Upper lobe of left lung (tissue), 4 donors: Measurements from ENCODE around the gene LGALS7.

Source experiments
- POLR2A ChIP-seq, 4 donors: fragments of 450-650 bp; IDR thresholded peaks; one replicate each; pipeline ENCODE4 v1.5.1; 2016 to 2017; ENCODE audit warnings: antibody characterized with exemption in 4 of 4, mild to moderate bottlenecking in 2 of 4
- TF ChIP-seq, protein P1 (sequence below), 6 experiments: fragments of 450-650 bp in 4 of 6; fragments of 200-600 bp in 2 of 6; sonication (generic) in 2 of 6; IDR thresholded peaks; one replicate each; pipeline ENCODE4 v1.5.1; 2016 to 2019; ENCODE audit warnings: antibody characterized with exemption in 6 of 6

DNA sequence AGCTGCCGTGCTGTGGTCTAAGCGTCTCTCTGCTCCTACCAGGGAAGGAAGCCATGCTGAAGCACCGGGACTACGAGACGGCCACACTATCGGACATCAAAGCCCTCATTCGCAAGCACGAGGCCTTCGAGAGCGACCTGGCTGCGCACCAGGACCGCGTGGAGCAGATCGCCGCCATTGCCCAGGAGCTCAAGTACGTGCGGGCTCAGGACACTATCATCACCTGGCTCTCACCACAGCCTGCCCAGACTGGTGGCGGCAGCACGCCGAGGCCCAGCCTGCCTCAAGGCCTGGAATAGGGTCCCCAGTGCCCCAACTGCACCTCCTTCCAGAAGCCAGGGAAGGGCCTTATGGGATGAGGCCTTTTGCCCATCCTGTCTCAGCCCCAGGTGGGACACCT is 51.8 kb downstream of the LGALS7 start:
- TF ChIP-seq POLR2A (IDR thresholded peaks at IDR 0.05), result no peak
- TF ChIP-seq, protein P1, sequence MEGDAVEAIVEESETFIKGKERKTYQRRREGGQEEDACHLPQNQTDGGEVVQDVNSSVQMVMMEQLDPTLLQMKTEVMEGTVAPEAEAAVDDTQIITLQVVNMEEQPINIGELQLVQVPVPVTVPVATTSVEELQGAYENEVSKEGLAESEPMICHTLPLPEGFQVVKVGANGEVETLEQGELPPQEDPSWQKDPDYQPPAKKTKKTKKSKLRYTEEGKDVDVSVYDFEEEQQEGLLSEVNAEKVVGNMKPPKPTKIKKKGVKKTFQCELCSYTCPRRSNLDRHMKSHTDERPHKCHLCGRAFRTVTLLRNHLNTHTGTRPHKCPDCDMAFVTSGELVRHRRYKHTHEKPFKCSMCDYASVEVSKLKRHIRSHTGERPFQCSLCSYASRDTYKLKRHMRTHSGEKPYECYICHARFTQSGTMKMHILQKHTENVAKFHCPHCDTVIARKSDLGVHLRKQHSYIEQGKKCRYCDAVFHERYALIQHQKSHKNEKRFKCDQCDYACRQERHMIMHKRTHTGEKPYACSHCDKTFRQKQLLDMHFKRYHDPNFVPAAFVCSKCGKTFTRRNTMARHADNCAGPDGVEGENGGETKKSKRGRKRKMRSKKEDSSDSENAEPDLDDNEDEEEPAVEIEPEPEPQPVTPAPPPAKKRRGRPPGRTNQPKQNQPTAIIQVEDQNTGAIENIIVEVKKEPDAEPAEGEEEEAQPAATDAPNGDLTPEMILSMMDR (IDR thresholded peaks at IDR 0.05), result no peak
